SK-N-MC (cell line): ENCODE results near the gene ZNF23.

Experiments
- EZH2 ChIP-seq: fragments of 200-600 bp; sonication (generic); IDR thresholded peaks from one replicate; pipeline ENCODE4 v1.6.1; 2017; ENCODE audit warnings: antibody characterized with exemption
- FOXP2 ChIP-seq: optimal IDR thresholded peaks from 2 replicates; pipeline ENCODE3; 2011; ENCODE audit warnings: mild to moderate bottlenecking, moderate library complexity; ENCODE audit not compliant: insufficient read depth; ENCODE audit errors: extremely low read length, control extremely low read depth
- POLR2AphosphoS5 ChIP-seq: IDR thresholded peaks from 2 replicates; pipeline ENCODE4 v1.6.1; 2012; ENCODE audit warnings: mild to moderate bottlenecking, low read depth, low read length, borderline replicate concordance

DNA sequence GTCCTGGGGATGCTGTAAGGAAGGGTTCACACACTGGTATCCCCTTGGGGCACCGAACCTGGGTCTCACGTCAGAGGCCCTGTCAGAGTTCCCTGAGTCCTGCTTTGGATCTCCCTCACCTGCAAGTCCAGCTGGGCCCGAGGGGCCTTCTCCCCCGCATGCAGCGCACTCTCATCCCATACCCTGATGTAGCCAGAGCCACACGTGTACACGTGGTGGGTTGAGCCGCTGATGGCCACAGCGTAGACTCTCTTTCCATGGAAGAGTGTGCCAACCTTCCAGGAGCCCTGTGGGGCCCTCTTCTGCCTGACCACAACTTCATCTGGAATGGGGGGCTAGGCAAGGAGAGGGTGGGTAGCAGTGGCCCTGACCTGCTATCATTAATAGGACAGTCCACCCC, 30.1 kb downstream of the ZNF23 start:
- TF ChIP-seq POLR2AphosphoS5 (no peak), EZH2 (no peak), FOXP2 (no peak)
